Neuron (in vitro differentiated cells): ENCODE measurements around the gene FGD5.
A peak's percentile ranks its signal among the peaks of the same experiment; 100 is the strongest.

Source experiments
- H2AFZ ChIP-seq: one replicate; pipeline ENCODE4 v1.6.1; 2013; ENCODE audit warnings: low read depth, mild to moderate bottlenecking, inconsistent platforms, low read length, moderate library complexity
- H3K27me3 ChIP-seq: one replicate; pipeline ENCODE4 v1.6.1; 2013; ENCODE audit warnings: low read length; ENCODE audit not compliant: insufficient read depth
- H3K36me3 ChIP-seq: one replicate; pipeline ENCODE4 v1.6.1; 2013; ENCODE audit warnings: low read length; ENCODE audit not compliant: insufficient read depth
- H3K4me1 ChIP-seq: one replicate; pipeline ENCODE4 v1.6.1; 2013; ENCODE audit warnings: low read length; ENCODE audit not compliant: insufficient read depth
- H3K4me3 ChIP-seq: 2 replicates; pipeline ENCODE4 v1.5.1; 2013; ENCODE audit warnings: mild to moderate bottlenecking, low read length, moderate library complexity
- H3K9me3 ChIP-seq: one replicate; pipeline ENCODE4 v1.6.1; 2013; ENCODE audit warnings: low read length

FGD5 gene

GRCh38 chr3:14922863-14923262 is 104.1 kb downstream of the FGD5 start:
- Histone ChIP-seq H3K36me3 (no peaks in the 10 kb centered on the region), H3K9me3 (no peaks in the 10 kb centered on the region), H3K4me1 (no peaks in the 10 kb centered on the region), H3K27me3 (peaks cover 6% of the 10 kb centered on the region), H3K4me3 (no peak overlapping the region), H2AFZ (no peak overlapping the region)

DNA sequence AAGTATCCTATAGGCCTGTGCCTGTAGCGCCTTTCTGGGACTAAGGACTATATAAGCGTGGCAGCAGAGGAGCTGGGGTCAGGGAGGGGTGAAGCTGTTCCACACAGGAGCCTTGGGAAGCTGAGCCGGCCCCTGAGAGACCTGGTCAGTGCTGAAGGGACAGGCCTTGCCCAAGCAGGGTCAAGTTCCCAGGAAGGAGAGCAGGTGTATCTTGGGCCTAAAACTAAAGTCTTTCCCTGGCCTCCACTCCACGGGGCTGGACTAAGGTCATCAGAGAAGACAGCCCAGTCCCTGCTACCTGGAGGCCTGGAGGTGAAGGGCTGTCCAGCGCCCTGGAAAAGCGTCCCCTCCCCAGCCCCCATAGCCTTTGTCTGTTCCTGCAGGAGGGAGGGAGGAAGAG is 104.7 kb downstream of the FGD5 start:
- peaks cover 6% of the 10 kb centered on the region for H3K27me3 ChIP-seq
- no peaks in the 10 kb centered on the region for H3K4me1 ChIP-seq
- H3K36me3 ChIP-seq = no peaks in the 10 kb centered on the region
- H3K4me3 ChIP-seq = no peak overlapping the region
- no peaks in the 10 kb centered on the region for H3K9me3 ChIP-seq
- H2AFZ ChIP-seq = no peak overlapping the region

DNA sequence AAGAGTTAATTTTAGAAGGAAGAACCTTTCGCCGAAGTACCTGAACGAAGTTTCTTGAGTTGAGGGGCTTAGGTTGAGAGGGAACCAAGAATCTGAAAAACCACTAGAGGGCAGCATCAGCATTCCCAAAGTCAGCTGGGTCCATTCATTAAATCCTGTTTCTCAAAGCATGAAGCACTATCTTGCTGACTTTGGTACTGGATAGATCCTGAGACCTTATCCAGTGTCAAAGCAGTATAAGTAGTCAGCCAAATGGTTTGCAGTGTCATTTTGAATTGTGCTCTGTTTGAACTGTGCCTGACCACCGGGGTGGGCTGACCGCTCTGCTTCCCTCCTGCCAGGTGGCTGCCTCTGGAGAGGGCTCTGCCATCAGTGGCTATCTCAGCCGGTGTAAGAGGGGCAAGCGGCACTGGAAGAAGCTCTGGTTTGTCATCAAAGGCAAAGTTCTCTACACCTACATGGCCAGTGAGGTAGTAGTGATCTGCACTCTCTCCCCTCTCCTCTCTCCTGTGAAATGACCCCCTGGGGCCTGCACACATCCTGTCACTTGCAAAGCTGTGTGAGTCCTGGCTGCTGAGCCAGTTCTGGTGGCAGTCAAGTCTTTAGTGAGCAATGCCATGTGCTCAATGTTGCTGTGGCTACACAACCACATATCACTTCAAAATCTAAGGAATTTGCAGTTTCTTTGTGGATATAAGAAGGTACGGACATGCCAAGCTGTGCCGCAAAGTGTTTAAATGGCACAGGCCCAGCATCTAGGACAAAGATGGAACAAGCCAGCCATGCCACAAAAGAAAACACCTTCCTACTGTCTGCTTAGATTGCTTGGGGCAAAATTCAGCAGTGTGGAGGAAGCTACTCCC is 107.2 kb downstream of the FGD5 start:
- Histone ChIP-seq H2AFZ (no peak overlapping the region), H3K4me3 (no peak overlapping the region), H3K9me3 (no peaks in the 10 kb centered on the region), H3K36me3 (no peaks in the 10 kb centered on the region), H3K4me1 (no peaks in the 10 kb centered on the region), H3K27me3 (peaks cover 6% of the 10 kb centered on the region)

DNA sequence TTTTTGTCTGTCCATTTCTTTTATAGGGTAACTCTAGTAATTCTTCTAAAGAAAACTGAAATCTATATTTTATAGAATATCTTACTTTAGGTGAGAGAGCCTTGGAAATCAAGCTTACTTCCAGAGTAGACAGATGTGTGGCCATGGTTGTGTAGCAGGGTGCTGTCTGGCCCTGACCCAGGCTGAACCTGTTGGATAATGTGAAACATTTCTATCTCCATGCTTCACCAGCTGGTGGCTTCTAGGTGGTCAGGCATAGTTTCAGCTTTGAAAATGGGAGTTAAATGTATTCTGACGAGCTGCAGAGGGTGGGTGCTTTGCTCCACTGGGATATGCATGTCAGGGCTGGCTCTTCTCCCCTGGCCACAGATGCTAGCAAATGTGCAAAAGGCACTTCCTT is 107.8 kb downstream of the FGD5 start:
- no peaks in the 10 kb centered on the region for H3K9me3 ChIP-seq
- no peaks in the 10 kb centered on the region for H3K4me1 ChIP-seq
- peaks cover 6% of the 10 kb centered on the region for H3K27me3 ChIP-seq
- no peak overlapping the region for H2AFZ ChIP-seq
- no peaks in the 10 kb centered on the region for H3K36me3 ChIP-seq
- H3K4me3 ChIP-seq = no peak overlapping the region

DNA sequence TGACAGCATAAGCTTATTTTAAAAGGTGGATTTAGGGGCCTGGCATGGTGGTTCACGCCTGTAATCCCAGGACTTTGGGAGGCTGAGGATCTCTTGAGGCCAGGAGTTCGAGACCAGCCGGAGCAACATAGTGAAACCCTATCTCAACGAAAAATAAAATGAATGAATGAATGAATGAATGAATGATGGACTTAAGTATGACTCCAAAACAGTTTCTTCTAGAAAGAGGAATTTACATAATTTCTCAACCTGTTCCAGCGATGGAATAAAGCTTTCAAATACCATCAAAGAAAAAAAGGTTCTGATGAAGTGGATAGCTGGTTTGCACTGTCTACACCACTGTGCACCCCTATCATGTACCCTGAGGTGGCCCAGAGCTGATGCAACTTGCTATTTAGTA is 108.5 kb downstream of the FGD5 start:
- H2AFZ ChIP-seq = no peak overlapping the region
- H3K9me3 ChIP-seq = no peaks in the 10 kb centered on the region
- H3K36me3 ChIP-seq = no peaks in the 10 kb centered on the region
- H3K4me3 ChIP-seq = no peak overlapping the region
- peaks cover 6% of the 10 kb centered on the region for H3K27me3 ChIP-seq
- H3K4me1 ChIP-seq = no peaks in the 10 kb centered on the region

- no peaks in the 10 kb centered on the region for H3K27me3 ChIP-seq
- no peaks in the 10 kb centered on the region for H3K9me3 ChIP-seq
- H3K4me3 ChIP-seq = no peak overlapping the region
- no peaks in the 10 kb centered on the region for H3K36me3 ChIP-seq
- H2AFZ ChIP-seq = no peak overlapping the region
- peaks cover 7% of the 10 kb centered on the region for H3K4me1 ChIP-seq
Observed at GRCh38 chr3:14929310-14930074, 110.7 kb downstream of the FGD5 start.

GRCh38 chr3:14933820-14934425 is 115.2 kb downstream of the FGD5 start:
- Histone ChIP-seq H3K27me3 (no peaks in the 10 kb centered on the region), H3K36me3 (no peaks in the 10 kb centered on the region), H3K4me3 (no peak overlapping the region), H3K9me3 (no peaks in the 10 kb centered on the region), H2AFZ (no peak overlapping the region), H3K4me1 (peaks cover 7% of the 10 kb centered on the region)

DNA sequence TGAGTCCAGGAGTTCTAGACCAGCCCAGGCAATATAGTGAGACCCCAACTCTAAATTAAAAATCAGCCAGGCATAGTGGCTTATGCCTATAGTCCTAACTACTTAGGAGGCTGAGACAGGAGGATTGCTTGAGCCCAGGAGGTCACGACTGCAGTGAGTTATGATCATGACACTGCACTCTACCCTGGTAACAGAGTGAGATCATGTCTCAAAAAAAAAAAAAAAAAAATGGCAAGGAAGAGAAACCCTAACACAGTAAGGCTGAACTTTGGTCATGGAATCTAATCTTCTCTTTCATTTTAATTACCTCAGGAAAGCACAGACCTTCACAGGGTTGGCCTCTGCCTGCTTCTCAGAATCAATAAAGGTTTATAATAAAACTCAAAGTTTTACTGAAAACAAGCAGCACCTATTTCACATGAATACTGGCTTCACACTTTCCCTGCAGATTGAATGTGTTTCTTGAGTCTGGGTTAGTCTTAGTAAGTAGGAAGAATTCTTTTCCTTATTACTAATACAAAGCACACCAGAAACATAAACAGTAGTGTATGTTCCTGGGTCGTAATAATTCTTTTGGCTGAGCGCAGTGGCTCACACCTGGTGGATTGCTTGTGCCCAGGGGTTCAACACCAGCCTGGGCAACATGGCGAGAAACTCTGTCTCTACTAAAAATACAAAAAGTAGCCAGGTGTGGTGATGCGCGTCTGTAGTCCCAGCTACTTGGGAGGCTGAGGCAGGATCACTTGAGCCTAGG is 117.0 kb downstream of the FGD5 start:
- no peaks in the 10 kb centered on the region for H3K9me3 ChIP-seq

GRCh38 chr3:14938954-14939353 is 120.2 kb downstream of the FGD5 start:
- Histone ChIP-seq H3K36me3 (peaks cover 15% of the 10 kb centered on the region), H3K27me3 (no peaks in the 10 kb centered on the region), H2AFZ (no peak overlapping the region), H3K4me3 (no peak overlapping the region), H3K4me1 (peaks cover 5% of the 10 kb centered on the region), H3K9me3 (no peaks in the 10 kb centered on the region)

More for the DNA sequence above, 117.0 kb downstream of the FGD5 start:
- Histone ChIP-seq H3K36me3 (no peaks in the 10 kb centered on the region), H2AFZ (no peak overlapping the region), H3K27me3 (no peaks in the 10 kb centered on the region), H3K4me1 (peaks cover 7% of the 10 kb centered on the region), H3K4me3 (no peak overlapping the region)

DNA sequence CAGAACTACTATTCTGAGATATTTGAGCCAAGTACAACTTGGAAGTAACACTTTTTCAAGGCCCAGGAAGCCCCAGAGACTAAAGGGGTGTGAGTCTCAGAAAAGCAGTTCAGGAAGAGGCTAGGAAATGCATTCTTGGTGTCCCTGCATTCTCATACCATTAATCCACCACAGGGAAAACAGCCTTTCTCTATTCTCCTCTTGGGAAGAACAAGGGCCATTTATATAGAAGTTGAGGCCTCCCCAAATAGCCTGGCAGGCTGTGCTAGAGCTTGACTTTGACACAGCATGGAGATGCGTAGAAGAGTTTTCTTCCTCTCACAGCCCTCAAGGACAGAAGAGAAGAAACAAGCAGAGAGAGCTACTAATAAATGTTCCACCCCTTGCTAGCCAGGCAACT is 123.1 kb downstream of the FGD5 start:
- peaks cover 34% of the 10 kb centered on the region for H3K36me3 ChIP-seq
- no peaks in the 10 kb centered on the region for H3K27me3 ChIP-seq
- no peaks in the 10 kb centered on the region for H3K9me3 ChIP-seq
- H2AFZ ChIP-seq = no peak overlapping the region
- H3K4me3 ChIP-seq = no peak overlapping the region
- peaks cover 13% of the 10 kb centered on the region for H3K4me1 ChIP-seq

GRCh38 chr3:14943042-14943441 is 124.3 kb downstream of the FGD5 start:
- H3K4me3 ChIP-seq = no peak overlapping the region
- no peaks in the 10 kb centered on the region for H3K9me3 ChIP-seq
- H3K27me3 ChIP-seq = no peaks in the 10 kb centered on the region
- H2AFZ ChIP-seq = no peak overlapping the region
- peaks cover 13% of the 10 kb centered on the region for H3K4me1 ChIP-seq
- H3K36me3 ChIP-seq = peaks cover 34% of the 10 kb centered on the region

DNA sequence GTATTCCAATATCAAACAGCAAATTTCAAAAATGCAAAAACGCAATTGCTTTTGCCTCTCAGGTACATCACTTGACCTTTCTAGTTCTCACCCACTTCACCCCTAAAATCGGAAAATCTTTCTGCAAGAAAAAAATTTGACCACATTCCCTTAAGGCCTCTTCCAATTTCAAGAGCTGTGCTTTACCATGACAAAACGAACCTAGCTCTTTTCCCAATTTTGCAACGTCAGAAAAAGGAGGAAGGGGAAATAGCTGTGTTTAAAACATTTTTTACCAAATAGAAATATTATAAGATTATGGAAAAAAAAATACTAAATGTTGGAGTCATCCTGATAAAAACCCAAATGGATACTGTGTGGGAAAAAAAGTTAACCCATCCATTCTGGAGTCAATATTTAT is 127.5 kb downstream of the FGD5 start:
- H3K27me3 ChIP-seq = no peaks in the 10 kb centered on the region
- H3K4me3 ChIP-seq = peak overlapping the region; percentile 99
- peaks cover 43% of the 10 kb centered on the region for H3K36me3 ChIP-seq
- no peak overlapping the region for H2AFZ ChIP-seq
- H3K4me1 ChIP-seq = peaks cover 24% of the 10 kb centered on the region
- no peaks in the 10 kb centered on the region for H3K9me3 ChIP-seq

- Histone ChIP-seq H3K9me3 (no peaks in the 10 kb centered on the region), H3K4me1 (peaks cover 24% of the 10 kb centered on the region), H3K27me3 (no peaks in the 10 kb centered on the region), H2AFZ (peak overlapping the region; percentile 82), H3K36me3 (peaks cover 43% of the 10 kb centered on the region), H3K4me3 (peak overlapping the region; percentile 99)
Observed at GRCh38 chr3:14946739-14947099, 128.0 kb downstream of the FGD5 start.
